Hematopoietic multipotent progenitor cell (in vitro differentiated cells): Measurements from ENCODE around the gene C17orf50. TPM values are rescaled to one million over a fixed set of nuclear protein-coding genes. Genes with fewer than 3 reads are reported as not detected.

ENCODE experiments used
- DNase-seq, 3 donors: peaks; one replicate each; pipeline ENCODE4 v3.0.0-alpha.2; 2011 to 2015; ENCODE audit warnings: low read depth in 2 of 3, low spot score in 2 of 3
- total RNA-seq: library from RNA; depleted of rRNA; stranded (reverse); fragments of >200 nt; gene quantifications from one replicate; pipeline ENCODE4 v1.2.3, GENCODE V29; 2012

C17orf50 gene
- 0.27 TPM for total RNA-seq

DNA sequence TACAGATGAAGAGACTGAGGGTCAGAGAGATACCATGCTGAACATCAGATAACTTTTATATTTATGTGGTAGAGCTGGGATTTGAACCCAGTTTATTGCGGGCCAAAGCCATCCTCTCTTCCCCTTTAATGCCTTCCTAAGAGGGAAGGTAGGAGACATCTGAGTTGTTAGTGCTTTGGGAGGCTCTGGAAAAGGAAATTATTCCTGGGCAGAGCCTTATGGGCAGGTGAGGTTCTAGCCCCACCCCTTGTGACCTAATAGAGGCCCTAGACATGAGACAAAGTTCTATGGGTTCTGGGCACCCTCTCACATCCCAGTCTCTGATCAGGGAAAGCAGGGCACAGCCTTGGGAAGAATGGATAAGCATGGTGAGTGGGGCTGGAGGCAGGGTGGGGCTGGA is at the start of gene C17orf50:
C17orf50 (plus strand) TSS at position 301 of the 400 bp plus-strand sequence; CDS start at position 356, 55 bp downstream.
- no peak for DNase-seq

DNA sequence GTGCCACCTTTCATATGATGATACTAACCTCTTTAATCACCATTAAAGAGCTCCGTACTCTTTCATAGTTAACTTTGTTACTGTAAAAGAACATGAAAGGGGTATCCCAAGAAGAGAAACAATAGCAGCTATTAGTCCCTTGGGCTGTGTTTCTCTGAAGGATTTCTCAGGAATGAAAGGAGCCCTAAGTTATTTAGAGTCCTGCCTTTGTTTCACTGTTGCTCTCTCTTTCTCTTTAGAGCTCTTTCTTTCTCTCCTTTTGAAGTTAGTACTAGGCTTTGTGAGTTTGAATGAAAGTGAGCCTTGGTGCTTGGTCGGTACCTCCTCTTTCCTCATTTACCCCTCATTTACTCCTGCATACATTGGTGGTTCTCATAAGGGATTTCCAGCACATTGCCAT is 49.7 kb upstream of the C17orf50 start:
- DNase-seq = no peak

DNA sequence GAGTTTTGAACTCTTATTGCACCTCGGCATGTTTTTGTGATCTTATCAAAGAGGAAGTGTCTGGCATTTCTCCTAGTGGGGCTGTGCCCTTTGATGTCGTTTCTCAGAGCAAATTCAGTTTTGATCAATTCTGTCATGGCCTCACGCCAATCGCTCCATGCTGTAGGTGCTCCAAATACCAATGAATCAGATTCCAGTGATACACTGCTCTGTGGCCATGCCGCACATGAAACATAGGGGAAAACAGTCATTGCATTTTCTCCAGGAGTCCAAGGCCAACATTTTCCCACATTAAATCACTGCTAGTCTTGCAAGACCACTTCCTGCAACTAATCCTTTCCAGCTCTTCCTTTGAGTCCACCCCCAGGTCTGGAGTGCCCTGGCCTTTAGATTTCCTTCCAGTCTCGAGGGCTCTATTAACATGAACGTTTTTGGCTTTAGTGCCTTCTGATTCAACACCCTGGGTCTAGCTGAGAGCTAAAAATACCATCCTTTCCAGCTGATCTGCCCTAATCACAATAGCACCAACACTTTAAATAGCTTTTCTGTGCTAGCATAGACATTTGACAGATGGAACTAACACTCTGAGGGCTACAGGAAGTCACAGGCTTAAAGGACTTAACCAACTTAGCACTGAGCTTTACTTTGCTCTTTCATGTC is 47.5 kb upstream of the C17orf50 start:
- peak in 1 of 3 donors; percentile 10 for DNase-seq

DNA sequence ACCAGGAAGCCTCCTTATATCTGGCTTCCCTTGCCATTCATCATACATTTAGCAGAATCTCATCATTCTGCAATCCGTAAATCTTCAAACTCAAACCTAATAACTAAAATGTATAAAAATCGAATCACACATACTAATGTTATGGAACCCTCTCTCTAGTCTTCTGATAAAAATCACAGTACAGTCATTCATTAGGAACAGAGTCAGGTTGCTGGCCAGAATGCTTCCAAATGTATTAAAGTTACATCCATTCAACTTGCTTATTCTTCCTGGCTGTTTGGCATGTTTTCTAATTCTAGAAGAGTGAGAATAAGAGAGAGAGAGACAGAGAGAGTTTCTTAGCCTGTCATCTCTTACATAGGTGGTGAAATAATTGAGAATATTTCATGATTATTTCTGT is 45.7 kb upstream of the C17orf50 start:
- no peak for DNase-seq

DNA sequence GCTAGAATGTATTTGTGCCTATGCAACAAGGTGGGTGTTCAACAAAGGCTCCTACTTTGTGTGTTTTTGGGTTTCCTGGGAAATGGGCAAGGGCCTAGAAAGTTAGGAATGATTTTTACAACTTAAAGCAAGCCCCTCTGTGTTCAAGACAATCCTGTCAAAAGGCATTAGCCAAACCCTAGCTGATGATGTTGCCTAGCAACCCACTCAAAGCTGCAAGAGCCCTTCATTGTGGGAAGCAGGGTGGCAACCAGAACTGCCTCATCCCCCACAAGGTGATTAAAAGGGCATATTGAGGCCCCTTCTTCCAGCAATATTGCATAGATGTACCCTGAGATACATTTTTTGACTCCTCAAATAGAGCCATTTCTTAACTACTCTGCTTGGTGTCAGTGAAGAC is 45.3 kb upstream of the C17orf50 start:
- no peak for DNase-seq

DNA sequence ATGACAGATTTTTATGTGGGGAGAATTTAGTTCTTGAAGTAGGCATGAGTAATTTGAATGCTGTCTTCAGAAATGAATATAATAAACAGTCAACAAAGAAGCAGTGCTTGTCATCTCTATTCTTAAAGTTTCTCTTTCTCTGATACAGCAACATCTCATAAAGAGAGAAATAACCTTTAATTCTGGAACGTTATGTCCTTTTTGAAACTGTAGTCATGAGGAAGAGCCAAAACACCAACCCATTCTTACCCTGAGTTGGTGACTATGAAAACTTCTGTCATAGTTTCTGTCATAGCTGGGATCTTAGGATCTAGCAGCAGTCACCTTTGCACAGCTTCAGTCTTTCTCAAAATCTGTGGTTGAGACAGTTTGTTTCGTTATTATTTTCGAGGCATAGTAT is 44.5 kb upstream of the C17orf50 start:
- DNase-seq = no peak

DNA sequence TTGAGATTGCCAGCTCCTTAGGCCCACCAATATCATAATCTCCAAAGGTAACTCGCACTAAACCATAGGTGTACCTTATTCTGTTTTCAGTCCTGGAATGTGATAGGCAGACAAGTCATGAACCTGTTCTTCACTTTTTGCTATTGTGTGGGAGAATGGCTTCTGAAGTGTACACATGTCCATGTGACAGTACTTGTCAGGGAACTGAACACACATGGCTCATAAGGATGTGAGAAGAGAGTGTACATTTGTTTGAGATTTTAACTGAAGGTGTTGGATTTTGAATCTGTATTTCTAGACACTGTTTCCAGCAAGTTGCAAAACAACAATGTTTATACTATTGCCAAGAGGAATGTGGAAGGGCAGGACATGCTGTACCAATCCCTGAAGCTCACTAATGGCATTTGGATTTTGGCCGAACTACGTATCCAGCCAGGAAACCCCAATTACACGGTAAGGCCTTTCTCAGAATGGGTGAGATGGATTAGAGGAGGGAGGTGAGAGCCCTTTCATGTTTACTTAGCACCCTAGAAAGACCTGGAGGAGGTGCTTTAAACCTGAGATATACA is 43.7 kb upstream of the C17orf50 start:
- DNase-seq = no peak

DNA sequence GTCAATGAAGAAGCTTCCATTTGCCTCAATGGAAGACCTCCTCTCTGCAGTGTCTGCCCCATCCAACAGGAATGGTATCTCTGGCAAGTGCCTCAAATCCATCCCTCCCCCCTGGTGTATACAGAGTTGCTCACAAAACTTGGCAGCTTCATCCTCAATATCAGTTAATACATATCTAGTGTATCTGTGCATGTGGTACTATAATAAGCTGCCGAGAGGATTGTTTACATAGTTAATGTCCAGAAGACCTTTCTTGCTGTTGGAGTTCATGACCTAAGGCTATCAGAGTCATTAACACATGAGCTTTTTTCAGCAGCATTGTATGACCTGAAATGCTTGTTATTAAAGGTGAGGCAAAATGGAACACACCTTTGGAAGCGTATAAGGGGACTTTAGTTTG is 43.2 kb upstream of the C17orf50 start:
- no peak for DNase-seq

DNA sequence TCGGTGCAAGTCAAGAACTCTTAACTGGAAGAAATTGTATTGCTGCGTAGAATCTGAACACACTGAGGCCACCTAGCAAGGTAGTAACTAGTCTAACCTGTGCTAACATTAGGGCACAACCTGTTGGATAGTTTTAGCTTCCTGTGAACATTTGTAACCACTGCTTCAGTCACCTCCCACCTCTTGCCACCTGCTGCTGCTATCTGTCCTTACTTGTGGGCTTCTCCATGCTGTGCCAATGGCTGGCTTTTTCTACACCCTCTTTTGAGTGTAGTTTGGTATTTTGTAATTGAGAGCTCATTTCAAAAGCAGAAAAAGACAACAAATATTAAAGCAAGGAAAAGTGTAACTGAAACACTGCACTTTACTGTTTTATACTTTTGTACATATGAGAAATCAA is 37.0 kb upstream of the C17orf50 start:
- no peak for DNase-seq

DNA sequence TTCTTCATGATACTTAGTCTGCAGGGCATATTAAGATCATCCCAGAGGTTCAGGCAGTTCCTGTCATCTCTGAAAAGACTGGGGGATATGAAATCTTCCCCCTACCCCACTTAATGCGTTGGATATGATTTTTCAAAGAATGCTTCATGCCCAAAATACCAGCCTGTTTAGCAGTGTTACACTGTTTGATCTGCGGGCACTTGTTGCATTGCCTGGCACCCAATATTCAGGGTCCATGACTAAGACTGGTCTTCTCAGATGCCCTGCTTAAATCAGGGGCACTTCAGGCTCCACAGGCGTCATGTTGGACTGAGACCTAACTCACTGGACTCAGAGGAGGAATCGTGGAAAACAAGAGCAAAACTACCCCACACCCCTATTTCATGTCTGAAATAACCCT is 35.6 kb upstream of the C17orf50 start:
- no peak for DNase-seq

DNA sequence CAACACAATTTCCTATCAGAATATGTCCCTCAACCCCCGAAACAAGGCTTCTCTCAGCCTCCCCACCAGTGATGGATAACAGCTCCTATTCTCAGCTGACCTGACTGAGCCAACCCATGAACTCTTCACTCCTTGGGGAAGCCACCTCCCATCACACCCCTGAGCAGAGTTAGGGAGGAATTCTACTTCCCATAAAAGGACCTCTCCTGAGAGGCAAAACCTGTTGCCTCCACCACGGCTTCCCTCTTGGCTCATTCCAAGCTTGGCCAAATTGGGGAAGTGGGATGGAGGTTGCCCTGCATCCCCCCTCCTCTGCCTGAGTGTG is 34.9 kb upstream of the C17orf50 start:
- DNase-seq = no peak

DNA sequence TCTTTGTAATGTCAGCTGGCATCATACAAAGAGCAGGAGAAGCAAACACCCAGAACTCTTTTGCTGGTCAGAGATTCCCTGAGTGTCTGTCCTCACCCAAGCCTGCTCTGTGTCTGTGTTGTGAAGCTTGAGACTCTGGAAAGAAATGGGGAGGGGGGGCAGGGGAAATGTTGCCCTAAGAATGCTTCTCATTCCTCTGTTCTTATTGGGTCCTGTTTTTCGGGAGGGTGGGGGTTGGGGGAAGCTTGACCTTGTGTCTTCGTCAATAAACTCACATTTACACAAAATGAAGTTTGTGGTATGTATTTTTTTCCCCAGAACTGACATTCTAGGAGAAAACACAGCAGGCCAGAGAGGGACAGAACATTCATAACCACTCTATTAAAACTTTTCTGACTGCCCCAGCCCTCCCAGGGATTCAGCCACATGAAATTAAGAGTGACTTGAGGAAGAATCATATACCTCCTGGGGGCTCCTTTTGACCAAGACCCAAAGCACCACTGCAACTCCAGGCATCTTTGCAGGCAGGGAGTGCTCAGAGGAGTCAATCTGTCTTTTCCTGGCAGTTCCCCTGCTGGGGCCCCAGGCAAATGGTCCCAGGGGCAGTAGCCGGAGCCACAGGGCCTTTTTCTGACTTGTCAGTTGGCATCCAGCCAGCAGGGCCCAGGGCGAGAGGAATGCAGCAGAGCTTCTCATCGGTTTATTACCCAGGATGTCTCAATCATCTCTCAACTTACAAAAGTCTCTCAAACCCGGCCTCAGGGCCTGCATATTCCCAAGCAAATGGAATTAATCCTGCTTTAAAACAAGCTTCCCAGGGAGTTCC is 34.3 kb upstream of the C17orf50 start:
- no peak for DNase-seq

DNA sequence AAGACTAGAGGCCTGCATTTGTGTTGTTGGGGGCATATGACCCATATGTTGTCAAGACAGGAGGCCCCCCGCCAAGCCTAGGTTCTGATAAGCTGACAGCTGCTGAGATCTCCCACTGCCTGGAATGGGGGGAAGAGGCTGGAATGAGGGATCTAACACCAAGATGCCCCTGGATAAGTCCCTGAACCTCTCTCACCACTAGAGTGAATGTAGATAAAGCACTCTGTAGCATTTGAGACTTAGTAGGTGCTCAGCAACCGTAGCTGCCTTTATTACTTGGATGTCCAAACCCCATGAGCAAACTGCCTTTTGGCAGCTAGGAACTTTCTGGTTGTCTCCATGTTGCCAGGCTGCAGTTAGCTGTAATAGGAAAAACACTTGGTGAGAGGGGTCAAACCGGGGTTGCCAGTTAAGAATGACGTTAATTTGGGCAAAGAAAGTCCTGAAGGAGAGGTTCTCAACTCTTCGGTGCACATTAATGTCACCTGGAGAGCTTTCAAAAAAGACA is 33.7 kb upstream of the C17orf50 start:
- DNase-seq = no peak

DNA sequence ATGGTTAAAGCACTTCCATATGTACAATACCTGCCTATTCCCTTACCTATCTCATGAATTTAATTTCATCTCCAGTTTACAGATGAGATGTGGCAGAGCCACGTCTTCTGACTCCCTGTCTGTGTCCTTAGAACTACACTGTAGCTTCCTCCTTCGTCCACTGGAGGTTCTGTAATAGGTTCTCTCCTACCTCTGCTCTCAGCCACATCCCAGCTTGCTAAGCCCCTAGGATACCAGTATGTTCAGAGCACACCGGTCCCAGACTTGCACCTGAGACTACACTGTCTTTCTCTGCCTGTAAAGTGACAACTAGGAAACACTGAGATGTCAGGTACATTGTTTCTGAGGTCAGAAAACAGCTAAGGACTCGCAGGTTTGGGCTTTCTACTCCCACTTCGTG is 33.1 kb upstream of the C17orf50 start:
- no peak for DNase-seq

DNA sequence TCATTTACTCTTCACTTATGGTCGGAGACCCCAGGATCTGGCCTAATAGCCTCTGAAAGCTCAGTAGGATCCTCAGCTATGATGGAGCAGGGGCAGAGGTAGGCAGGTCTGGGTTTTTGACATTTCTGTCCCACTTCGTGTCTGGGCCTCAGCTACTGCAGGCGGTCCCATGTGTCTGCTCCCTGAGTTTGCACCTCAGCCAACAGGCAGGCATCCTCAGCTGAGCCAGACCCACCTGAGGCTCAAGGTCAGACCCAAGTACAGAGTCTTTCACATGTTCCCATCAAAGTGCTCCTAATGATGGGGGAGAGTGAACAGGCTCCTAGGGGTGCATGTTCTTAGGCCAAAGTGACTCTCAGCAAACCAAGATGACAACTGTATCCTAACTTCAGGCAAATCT is 32.1 kb upstream of the C17orf50 start:
- no peak for DNase-seq

DNA sequence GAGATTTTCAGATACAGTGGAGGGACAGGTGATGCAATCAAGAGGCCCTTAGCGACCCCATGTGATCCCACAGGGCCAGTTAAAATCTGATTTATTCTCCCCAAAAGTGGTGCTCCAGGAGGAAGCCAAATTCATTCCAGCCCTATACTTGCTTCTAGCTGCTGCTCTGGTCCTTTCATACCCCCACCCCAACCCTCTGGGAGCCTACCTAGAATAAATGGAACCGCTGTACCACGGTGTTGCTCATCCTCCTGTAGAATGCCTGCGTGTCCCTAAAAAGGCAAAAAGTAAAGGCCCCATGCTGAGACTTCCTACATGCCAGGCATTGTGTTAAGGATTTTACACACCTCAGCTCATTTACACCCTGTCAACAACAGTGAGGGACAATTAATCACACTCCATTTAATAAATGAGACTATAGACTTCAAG is 31.3 kb upstream of the C17orf50 start:
- DNase-seq = no peak

DNA sequence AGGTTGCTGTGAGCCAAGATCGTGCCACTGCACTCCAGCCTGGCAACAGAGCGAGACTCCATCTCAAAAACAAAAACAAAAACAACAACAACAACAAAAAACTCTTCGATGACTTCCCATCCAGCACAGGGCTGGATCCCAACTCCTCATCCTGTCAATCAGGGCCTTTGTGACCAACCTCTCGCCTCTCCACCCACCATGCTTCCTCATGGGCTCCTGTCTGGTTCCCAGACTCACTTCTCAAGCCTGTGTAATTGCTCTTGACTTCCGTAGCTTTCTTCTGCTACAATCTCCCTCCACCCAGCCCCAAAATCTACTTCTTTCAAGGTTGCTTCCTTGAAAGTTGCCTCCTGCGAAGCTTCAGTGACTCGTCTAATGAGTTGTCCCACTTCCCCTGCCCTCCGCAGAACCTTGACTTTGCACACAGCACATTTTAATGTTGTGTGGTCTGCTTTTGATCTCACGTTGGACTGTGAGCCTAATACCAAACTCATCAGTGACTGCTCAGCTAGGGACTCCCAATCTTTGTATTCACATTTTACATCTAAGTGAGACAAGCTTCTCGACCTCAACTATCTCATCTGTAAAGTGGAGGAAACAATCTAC is 30.2 kb upstream of the C17orf50 start:
- no peak for DNase-seq

DNA sequence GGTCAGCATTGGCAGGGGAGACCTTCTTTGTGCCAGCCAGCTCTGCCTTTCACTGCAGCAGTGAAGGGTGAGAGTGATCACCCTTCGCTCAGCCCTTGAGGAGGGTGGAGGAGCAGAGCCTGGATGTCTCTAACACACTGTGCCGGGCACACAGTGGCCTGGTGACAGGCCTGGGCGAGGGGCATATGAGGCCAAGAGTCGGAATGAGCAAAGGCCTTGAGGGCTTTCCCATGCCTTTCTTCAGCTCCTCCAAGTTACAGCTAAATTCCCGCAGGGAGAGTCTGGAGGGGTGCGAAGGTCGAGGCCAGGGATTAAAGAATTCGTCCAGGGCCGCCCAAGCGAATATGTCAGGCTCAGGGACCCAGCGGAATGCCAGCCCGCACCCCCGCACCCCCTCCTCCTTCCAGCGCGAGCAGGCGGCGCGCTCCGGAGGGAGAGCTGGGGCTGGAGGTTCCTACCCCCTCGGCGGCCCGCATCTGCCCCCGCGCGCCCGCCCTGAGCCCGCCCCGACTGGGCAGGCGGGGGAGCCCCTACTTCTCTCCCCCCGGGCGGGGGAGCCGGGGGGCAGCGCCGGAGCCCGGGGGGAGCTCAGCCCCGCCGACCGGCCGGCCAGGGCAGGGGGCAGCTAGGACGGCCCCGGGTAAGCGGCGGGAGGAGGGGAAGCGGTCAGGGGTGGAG is 29.3 kb upstream of the C17orf50 start, which contains the start of gene RASL10B:
RASL10B (plus strand) TSS at position 401 of the 678 bp plus-strand sequence. CDS start 3,546 bp downstream, outside the sequence.
- peak in 2 of 3 donors; percentile 40 to 48 for DNase-seq

DNA sequence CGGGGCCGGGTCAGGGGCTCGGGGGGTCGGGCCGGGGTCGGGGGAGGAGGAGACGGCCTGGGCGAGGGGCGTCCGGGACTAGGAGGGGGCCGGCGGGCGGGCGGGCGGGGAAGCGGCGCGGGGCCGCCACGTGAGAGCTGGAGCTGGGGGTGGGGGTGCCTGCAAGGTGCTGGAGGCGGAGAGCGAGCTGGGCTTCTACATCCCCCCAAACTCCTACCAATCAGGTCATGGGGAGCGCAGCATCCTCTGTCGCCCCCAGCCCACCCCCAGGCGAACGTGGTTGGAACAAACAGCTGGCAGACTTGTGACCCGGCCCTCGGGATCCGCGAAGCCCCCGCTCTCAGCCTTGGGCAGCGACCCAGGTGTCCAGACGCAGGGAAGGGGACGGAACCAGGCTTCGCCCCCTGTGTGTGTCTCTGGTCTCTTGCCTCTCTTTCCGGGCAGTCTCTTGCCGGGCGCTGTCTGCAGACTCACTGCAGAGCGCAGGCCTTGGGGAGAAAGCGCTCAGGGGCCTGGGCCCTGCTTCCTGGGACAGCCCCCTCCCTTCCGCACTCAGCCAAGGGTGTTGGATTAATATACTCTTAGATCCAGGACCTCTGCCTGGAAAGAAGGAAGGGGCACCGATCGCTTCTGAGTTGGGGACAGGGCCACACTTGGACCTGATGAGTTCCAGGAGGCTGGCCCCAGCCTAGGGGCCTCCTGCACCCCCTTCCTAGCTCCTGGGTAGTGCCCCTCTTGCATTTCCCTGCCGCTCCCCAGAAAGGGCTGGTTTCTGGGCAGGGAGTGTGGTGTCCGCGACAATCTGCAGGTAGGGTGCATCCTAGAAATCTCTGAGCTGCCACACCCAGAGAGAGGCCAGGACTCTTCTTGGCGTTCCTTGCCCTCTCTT is 28.5 kb upstream of the C17orf50 start:
- DNase-seq = no peak

DNA sequence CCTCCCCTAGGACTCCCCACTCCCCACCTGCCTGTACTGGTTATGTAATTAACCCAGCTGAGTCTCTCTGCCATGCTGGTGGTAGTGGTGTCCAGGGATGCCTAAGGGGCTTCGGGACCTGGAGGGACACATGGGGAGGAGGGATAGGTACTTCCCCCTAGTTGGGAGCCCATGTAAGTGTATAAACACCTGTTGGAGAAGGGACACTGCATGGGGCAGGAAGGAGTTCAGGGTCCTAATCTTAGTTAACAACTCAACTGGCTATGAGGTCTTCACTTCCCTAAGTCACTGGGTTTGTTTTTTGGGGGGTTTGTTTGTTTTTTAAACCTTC is 27.9 kb upstream of the C17orf50 start:
- no peak for DNase-seq
